Measurements from ENCODE around the gene PLAC1.

The PLAC1 gene

GRCh38 chrX:134658002-134658759 lies at the start of gene PLAC1:
TSS of gene PLAC1 (minus strand) at chrX:134658471. CDS start at chrX:134566682, 91,789 bp downstream.
- DNase-seq: no peak

GRCh38 chrX:134706138-134706537 lies 47.9 kb upstream of the PLAC1 start:
- no peak for DNase-seq

- DNase-seq: no peak
Measured at GRCh38 chrX:134695999-134696398, 37.7 kb upstream of the PLAC1 start.

GRCh38 chrX:134694333-134695322 lies 36.4 kb upstream of the PLAC1 start:
- DNase-seq: no peak

GRCh38 chrX:134693644-134694043 lies 35.4 kb upstream of the PLAC1 start:
- DNase-seq: no peak

GRCh38 chrX:134692990-134693389 lies 34.7 kb upstream of the PLAC1 start:
- no peak for DNase-seq

GRCh38 chrX:134692233-134692632 lies 34.0 kb upstream of the PLAC1 start:
- no peak for DNase-seq

GRCh38 chrX:134691453-134691852 lies 33.2 kb upstream of the PLAC1 start:
- DNase-seq: no peak

- no peak for DNase-seq
Measured at GRCh38 chrX:134688839-134689238, 30.6 kb upstream of the PLAC1 start.

GRCh38 chrX:134688031-134688823 lies 30.0 kb upstream of the PLAC1 start:
- no peak for DNase-seq

GRCh38 chrX:134685668-134686067 lies 27.4 kb upstream of the PLAC1 start:
- DNase-seq: no peak

- no peak for DNase-seq
Measured at GRCh38 chrX:134684956-134685355, 26.7 kb upstream of the PLAC1 start.

- no peak for DNase-seq
Measured at GRCh38 chrX:134683351-134684005, 25.2 kb upstream of the PLAC1 start.

GRCh38 chrX:134682081-134682480 lies 23.8 kb upstream of the PLAC1 start:
- no peak for DNase-seq

GRCh38 chrX:134679644-134680043 lies 21.4 kb upstream of the PLAC1 start:
- DNase-seq: no peak

- DNase-seq: no peak
Measured at GRCh38 chrX:134679221-134679620, 20.9 kb upstream of the PLAC1 start.

GRCh38 chrX:134677332-134677731 lies 19.1 kb upstream of the PLAC1 start:
- DNase-seq: no peak

- DNase-seq: no peak
Measured at GRCh38 chrX:134676436-134676835, 18.2 kb upstream of the PLAC1 start.

GRCh38 chrX:134673123-134673522 lies 14.9 kb upstream of the PLAC1 start:
- no peak for DNase-seq

- DNase-seq: no peak
Measured at GRCh38 chrX:134672101-134672500, 13.8 kb upstream of the PLAC1 start.

GRCh38 chrX:134671294-134671693 lies 13.0 kb upstream of the PLAC1 start:
- no peak for DNase-seq

GRCh38 chrX:134670134-134670924 lies 12.1 kb upstream of the PLAC1 start:
- DNase-seq: no peak
